SKM-1 treated with dmso at 0.1 percent for 144 hours (cell line): ENCODE data around the gene NOP53.
A peak's percentile ranks its signal among the peaks of the same experiment; 100 is the strongest.
"Not testable (repeated sequence)": the region's sequence is repeated elsewhere in the genome, so short reads cannot be mapped to it uniquely, and the experiment has no call there.

ENCODE experiments used
- DNase-seq: peaks from one replicate; lab custom pipeline; 2025; ENCODE audit not compliant: unreplicated experiment; lab: John Stamatoyannopoulos, UW

The NOP53 gene

DNA sequence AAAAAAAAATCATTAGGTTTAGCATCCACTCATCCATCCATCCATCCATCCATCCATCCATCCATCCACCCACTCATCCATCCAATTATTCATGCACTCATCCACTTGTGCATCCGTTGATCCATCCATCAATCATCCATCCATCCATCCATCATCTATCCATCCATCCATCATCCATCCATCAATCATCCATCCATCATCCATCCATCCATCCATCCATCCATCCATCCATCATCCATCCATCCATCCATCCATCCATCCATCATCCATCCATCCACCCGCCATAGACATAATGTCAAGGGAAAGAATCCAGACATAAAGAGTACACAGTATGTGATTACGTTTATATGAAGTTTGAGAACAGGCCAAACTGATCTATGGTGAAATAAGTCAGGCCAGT lies 24.2 kb downstream of the NOP53 start:
- DNase-seq, result no peak

DNA sequence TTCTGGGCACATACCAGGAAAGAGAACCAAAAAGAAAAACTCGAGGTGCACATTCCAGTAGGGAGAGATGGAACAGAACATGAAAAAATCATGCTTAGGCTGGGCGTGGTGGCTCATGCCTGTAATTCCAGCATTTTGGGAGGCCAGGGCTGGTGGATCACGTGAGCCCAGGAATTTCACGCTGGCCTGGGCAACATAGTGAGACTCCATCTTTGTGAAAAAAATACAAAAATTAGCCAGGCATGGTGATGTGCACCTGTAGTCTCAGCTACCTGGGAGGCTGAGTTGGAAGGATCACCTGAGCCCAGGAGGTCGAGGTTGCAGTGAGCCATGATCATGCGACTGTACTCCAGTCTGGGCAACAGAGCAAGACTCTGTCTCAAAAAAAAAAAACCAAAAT lies 25.9 kb downstream of the NOP53 start:
- not testable (repeated sequence) for DNase-seq

DNA sequence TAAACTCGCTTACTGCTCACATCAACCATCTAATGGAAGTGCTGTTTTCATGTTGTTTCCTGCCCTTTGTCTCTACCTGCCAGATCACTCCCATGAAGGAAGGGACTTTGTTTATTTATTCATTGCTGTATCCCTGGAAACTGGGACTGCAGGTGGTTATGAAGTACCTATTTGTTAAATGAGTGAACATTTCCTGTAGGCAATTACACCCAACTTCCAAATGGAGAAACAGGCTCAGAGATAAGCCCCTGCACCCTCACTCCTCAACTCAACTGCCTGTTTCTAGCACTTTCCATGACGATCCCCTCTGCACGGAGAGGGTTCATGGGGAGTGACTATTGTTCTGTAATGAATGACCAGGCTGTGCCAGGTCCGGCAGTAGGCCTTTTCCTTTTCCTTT lies 31.2 kb downstream of the NOP53 start:
- no peak for DNase-seq

- DNase-seq, result not testable (repeated sequence)
Observed at GRCh38 chr19:47777245-47778048, 32.1 kb downstream of the NOP53 start.

- no peak for DNase-seq
Observed at GRCh38 chr19:47778049-47778953, 33.0 kb downstream of the NOP53 start, which contains the start of gene SELENOW. Gene SELENOW (plus strand): TSS chr19:47778703. CDS start chr19:47778786, 83 bp downstream.

DNA sequence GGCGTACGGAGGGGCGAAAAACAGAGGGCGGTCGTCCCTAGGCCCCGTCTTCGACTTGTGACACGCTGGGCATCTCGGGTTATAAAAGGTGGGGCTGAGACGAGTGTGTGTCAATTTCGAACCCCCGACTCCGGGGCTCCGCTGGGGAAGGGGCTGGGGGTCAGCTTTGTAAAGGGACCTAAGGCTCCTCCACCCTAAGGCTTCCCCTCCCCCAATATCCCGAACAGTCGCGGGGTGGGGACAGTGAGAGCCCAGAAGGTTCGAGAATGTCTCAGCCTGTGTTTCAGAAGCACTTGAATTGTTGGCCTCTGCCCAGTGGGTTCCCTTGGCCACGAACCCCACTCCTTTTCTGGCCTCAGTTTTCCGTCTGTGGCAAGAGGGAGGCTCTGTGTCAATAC lies 33.6 kb downstream of the NOP53 start:
- no peak for DNase-seq

DNA sequence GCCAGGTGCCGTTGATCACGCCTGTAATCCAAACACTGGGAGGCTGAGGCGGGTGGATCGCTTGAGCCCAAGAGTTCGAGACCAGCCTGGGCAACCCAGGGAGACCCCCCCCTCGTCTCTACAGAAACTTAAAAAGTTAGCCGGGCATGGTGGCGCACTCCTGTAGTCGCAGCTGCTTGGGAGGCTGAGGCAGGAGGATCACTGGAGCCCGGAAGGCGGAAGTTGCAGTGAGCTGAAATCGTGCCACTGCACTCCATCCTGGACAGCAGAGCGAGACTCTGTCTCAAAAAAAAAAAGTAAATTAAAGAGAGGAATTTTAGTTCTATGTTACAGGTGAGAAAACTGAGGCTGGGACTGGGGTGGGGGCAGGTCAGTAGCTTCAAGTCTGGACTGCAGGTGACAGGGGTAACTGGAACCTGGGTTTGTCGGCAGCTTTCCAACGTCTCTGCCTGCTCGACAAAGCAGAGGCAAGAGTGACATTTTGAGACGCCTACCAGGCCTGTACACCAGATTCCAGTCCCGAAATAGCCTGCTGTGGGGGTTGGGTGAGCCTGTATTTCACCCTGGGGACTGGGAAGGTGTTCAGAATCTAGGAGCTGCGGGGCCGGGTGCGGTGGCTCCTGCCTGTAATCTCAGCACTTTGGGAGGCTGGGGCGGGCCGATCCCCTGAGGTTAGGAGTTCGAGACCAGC lies 34.3 kb downstream of the NOP53 start:
- no peak for DNase-seq

DNA sequence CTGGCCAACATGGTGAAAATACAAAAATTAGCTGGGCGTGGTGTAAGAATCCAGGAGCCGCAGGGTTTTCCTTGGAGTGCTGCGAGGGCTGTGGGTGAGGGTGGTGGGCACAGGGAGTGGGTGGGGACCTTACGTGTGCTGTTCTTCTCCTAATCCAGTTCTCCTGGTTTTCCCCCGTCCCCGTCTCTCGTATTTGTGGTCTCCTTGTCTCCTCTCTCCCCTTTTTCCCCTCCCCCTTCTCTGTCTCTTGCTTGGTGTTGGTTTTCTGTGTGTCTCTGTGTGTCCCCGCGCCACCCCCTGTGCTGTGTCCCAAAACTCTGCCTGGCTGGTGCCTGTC lies 34.8 kb downstream of the NOP53 start:
- no peak for DNase-seq

GRCh38 chr19:47781590-47782262 lies 36.4 kb downstream of the NOP53 start:
- DNase-seq, result no peak

GRCh38 chr19:47786566-47786965 lies 41.2 kb downstream of the NOP53 start:
- DNase-seq, result no peak

DNA sequence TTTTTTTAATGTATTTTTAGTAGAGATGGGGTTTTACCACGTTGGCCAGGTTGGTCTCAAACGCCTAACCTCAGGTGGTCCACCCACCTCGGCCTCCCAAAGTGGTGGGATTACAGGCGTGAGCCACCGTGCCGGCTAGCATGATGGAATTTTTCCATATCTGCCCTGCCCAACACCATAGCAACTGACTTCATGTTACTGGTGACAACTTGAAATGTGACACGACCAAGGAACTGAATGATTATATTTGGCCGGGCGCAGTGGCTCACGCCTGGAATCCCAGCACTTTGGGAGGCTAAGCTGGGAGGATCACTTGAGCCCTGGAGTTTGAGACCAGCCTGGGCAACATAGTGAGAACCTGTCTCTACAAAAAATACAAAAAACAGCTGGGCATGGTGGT lies 42.0 kb downstream of the NOP53 start:
- not testable (repeated sequence) for DNase-seq

DNA sequence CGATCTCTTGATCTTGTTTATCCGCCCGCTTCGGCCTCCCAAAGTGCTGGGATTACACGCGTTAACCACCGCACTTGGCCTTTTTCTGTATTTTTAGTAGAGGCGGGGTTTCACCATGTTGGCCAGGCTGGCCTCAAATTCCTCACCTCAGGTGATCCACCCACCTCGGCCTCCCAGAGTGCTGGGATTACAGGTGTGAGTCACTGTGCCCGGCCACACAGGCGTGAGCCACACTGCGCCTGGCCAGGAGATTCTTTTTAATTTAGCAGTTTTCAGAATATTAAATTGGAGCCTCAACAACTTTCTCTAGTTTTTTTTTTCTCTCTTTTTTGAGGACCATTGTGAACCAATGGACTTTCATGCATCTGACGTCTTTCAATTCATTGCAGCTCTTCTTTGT lies 44.5 kb downstream of the NOP53 start:
- not testable (repeated sequence) for DNase-seq

DNA sequence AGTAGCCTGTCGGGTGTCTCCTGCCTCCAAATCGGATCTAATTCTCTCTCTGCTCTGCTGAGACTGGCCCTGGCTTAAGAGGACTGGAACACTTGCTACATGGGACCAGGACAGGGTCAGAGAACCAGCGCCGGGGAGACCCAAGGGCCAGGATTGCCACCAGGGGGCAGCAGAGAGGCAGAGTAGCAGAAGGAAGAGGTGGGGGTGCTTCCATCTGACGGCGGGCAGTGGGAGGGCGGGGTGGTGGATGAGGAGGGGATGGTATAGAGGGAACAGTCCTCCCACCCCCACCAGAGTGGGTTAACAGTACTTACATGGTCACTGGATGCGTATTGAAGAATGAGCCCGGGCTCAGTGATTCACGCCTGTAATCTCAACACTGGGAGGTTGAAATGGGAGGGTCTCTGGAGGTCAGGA lies 45.1 kb downstream of the NOP53 start:
- DNase-seq, result peak; percentile 27

GRCh38 chr19:47792616-47793015 lies 47.3 kb downstream of the NOP53 start:
- DNase-seq, result no peak

DNA sequence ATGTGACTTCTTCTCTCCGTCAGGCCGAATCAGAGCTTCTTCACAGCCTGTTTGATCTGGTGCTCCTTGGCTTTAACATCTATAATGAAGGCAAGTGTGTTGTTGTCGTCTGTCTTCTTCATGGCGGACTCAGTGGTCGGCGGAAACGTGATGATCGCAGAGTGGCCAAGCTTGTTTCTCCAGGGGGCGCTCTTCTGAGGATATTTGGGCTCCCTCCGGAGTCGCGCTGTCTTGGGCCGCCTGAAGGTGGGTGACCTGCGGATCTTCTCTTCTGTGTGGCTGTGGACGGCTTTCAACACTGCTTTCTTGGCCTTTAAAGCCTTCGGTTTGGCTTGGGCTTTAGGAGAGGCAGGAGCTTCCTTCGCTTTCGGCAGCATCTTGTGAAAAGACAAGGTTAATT lies 49.2 kb downstream of the NOP53 start:
- no peak for DNase-seq

- no peak for DNase-seq
Observed at GRCh38 chr19:47796785-47797184, 51.4 kb downstream of the NOP53 start.

DNA sequence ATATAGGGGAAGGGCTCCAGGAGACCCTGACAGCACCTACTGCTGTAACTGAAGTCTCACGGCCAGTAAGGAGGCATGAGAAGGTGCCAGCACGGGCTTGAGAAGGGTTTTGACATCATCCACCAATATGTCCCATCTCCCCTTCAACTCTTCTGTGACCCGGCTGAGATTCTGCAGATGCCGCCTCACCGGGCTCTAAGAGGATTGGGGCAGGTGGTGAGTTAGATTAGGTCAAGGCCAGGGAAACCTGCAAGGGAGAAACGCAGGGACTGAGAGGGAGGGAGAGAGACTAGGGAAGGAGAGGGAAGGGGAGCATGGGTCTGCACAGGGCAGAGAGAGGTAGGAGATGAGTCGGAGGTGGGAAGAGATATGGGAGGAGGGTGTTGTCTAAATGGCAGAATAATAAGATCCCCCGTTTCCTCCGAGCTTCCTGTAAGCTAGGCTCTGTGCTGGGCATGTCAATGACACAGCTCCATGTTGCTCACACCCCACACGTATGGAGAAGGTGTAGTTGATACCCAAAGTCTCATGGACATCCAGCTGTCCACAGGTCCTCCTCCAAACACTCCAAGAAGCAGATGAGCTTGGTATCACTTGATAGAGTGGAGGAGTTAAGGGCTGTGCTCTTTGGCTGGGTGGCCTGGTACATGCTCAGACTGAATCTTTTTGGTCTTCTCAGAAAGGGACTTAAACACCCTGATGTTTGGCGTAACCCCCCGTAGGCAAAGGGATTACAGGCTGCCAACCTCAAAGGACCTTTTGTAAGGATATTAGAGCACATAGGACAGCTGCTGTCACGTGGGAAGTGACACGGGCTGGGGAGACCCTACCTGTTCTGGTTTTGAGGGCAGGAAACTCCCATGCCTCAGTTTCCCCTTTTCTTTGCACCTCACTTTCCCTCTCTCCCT lies 52.9 kb downstream of the NOP53 start:
- no peak for DNase-seq

GRCh38 chr19:47798904-47799266 lies 53.5 kb downstream of the NOP53 start:
- DNase-seq, result no peak

DNA sequence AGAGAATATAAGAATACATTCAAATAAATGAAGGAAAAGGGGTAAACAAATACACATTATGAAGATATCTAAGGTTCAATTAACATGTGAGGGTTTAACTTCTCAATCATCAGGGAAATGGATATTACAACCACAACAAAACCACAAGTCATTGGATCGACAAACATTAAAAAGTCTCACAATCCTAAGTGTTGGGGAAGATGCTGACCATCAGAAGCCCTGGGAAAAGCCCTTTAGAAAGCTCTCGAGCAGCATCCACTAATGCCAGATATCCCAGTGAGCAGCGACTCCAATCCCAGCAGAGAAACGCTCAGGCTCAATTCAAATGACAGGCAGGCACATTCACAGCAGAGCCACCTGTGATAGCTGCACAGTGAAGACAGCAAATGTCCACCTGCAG lies 55.9 kb downstream of the NOP53 start:
- DNase-seq, result no peak

GRCh38 chr19:47802521-47803043 lies 57.2 kb downstream of the NOP53 start:
- DNase-seq, result no peak
